OCI-LY1 (cell line): ENCODE results near the gene KANTR.

Experiments used
- H2AFZ ChIP-seq: fragments of 200-600 bp; sonication (generic), shearing (Covaris generic); 2 replicates; pipeline ENCODE4 v1.6.0; 2014; ENCODE audit warnings: antibody characterized with exemption, mild to moderate bottlenecking, low read length
- H3F3A ChIP-seq: fragments of 200-600 bp; sonication (generic), shearing (Covaris generic); 2 replicates; pipeline ENCODE4 v1.6.0; 2014; ENCODE audit warnings: mild to moderate bottlenecking, antibody characterized with exemption, low read length, moderate library complexity; ENCODE audit not compliant: insufficient read depth
- H3K27ac ChIP-seq: fragments of 200-600 bp; sonication (generic); 2 replicates; pipeline ENCODE4 v1.5.1; 2014; ENCODE audit warnings: low read length, mixed run types, mild to moderate bottlenecking, low read depth; ENCODE audit not compliant: poor library complexity, severe bottlenecking
- H3K27me3 ChIP-seq: fragments of 200-600 bp; sonication (generic); 2 replicates; pipeline ENCODE4 v1.6.0; 2014; ENCODE audit warnings: antibody characterized with exemption, mild to moderate bottlenecking, low read length, moderate library complexity; ENCODE audit not compliant: insufficient read depth
- H3K36me3 ChIP-seq: fragments of 200-600 bp; sonication (generic); 2 replicates; pipeline ENCODE4 v1.6.1; 2014; ENCODE audit warnings: mild to moderate bottlenecking, antibody characterized with exemption, low read length, moderate library complexity, mixed read lengths; ENCODE audit not compliant: insufficient read depth
- H3K4me1 ChIP-seq: fragments of 200-600 bp; sonication (generic); 2 replicates; pipeline ENCODE4 v1.5.1; 2014; ENCODE audit warnings: mild to moderate bottlenecking, low read length, moderate library complexity; ENCODE audit not compliant: insufficient read depth, severe bottlenecking
- H3K4me2 ChIP-seq: fragments of 200-600 bp; sonication (generic), shearing (Covaris generic); 2 replicates; pipeline ENCODE4 v1.6.1; 2014; ENCODE audit warnings: low read length
- H3K4me3 ChIP-seq: fragments of 200-600 bp; sonication (generic); 2 replicates; pipeline ENCODE4 v1.5.1; 2014; ENCODE audit warnings: low read length, low read depth, mild to moderate bottlenecking, mixed read lengths; ENCODE audit not compliant: poor library complexity, severe bottlenecking
- H3K79me2 ChIP-seq: fragments of 200-600 bp; shearing (Covaris generic); 2 replicates; pipeline ENCODE4 v1.6.1; 2016; ENCODE audit warnings: mixed run types, low read length, mixed read lengths; ENCODE audit not compliant: insufficient read depth
- H3K9ac ChIP-seq: fragments of 200-600 bp; sonication (generic), shearing (Covaris generic); 2 replicates; pipeline ENCODE4 v1.6.1; 2014; ENCODE audit warnings: mild to moderate bottlenecking, low read length, mixed read lengths
- H3K9me2 ChIP-seq: fragments of 200-600 bp; sonication (generic), shearing (Covaris generic); 2 replicates; pipeline ENCODE4 v1.6.1; 2014; ENCODE audit warnings: low read depth, mild to moderate bottlenecking, low read length, mixed read lengths
- H3K9me3 ChIP-seq: fragments of 200-600 bp; shearing (Covaris generic); 2 replicates; pipeline ENCODE4 v1.6.1; 2014; ENCODE audit warnings: low read length, mixed read lengths
- H4K20me1 ChIP-seq: fragments of 200-600 bp; sonication (generic), shearing (Covaris generic); 2 replicates; pipeline ENCODE4 v1.6.0; 2016; ENCODE audit warnings: mild to moderate bottlenecking, low read length; ENCODE audit not compliant: insufficient read depth
- EZH2 ChIP-seq: fragments of 200-600 bp; sonication (generic), shearing (Covaris generic); IDR thresholded peaks from 2 replicates; pipeline ENCODE4 v1.8.0; 2017; ENCODE audit warnings: borderline replicate concordance, mixed run types, mild to moderate bottlenecking, antibody characterized with exemption, low read length, moderate library complexity, mixed read lengths
- TF ChIP-seq, protein P1 (sequence below): fragments of 200-600 bp; sonication (generic), shearing (Covaris generic); IDR thresholded peaks from 2 replicates; pipeline ENCODE4 v1.5.1; 2017; ENCODE audit warnings: mild to moderate bottlenecking, antibody characterized with exemption, low read length, moderate library complexity, mixed read lengths

The KANTR gene

DNA sequence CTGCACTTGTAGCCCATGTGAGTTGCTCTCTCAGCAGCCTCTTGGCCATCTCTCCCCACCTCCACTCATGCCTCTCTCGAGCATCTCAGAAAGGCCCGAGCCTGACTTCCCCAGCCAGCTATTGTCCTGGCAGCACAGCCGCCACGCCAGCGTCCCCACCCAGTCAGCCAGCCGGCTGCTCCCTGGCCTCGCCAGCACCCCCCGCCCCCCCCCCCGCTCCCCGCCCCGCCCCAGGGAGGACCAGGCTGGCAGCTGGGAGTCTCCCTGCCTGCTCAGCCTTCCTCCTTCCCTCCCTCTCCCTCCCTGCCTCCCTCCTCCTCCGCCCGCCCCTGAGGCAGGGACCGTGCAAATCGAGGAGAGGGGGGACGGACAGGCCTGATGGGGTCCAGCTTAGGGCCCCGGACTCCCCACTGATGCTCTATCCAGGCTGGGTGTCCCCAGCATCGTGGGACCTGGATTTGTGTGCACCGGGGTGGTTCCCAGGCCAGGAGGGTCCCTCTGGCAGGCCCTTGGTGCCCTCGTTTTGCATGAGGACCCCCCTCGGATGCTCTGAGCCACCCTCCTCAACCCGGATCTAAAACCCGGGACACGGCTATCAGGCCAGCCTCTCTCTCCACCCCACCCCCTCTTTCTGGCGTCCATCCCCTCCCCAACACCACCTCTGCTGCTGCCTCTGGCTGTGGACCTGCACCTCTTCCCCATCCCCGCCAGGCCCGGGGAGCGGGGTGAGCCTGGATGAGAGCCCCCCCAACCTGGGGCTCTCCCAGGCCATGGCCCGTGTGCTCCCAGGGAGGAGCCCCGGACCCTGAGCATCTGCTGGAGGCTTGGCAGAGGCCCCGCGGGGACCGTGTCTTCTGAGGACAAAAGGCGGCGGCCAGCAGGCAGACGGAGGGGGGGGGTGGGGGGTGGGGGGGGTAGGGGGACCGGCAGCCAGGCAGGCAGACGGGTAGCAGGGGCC lies 45.5 kb upstream of the KANTR start, which contains the start of gene GPR173:
Gene GPR173 (plus strand): TSS at position 621 of the 958 bp plus-strand sequence. CDS start 27,833 bp downstream, outside the sequence.
- no peak within 1 kb of the TSS for H3K9ac ChIP-seq
- H3K4me1 ChIP-seq = no peaks in the 10 kb centered on the region
- H4K20me1 ChIP-seq = no peaks in the 10 kb centered on the region
- TF ChIP-seq EZH2 = no peak
- TF ChIP-seq, protein P1, sequence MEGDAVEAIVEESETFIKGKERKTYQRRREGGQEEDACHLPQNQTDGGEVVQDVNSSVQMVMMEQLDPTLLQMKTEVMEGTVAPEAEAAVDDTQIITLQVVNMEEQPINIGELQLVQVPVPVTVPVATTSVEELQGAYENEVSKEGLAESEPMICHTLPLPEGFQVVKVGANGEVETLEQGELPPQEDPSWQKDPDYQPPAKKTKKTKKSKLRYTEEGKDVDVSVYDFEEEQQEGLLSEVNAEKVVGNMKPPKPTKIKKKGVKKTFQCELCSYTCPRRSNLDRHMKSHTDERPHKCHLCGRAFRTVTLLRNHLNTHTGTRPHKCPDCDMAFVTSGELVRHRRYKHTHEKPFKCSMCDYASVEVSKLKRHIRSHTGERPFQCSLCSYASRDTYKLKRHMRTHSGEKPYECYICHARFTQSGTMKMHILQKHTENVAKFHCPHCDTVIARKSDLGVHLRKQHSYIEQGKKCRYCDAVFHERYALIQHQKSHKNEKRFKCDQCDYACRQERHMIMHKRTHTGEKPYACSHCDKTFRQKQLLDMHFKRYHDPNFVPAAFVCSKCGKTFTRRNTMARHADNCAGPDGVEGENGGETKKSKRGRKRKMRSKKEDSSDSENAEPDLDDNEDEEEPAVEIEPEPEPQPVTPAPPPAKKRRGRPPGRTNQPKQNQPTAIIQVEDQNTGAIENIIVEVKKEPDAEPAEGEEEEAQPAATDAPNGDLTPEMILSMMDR = no peak
- no peak within 1 kb of the TSS for H3K27ac ChIP-seq
- H3K36me3 ChIP-seq = no peaks in the 10 kb centered on the region
- no peaks in the 10 kb centered on the region for H3K27me3 ChIP-seq
- no peak within 1 kb of the TSS for H2AFZ ChIP-seq
- H3K4me3 ChIP-seq = no peak within 1 kb of the TSS
- H3K79me2 ChIP-seq = no peaks in the 10 kb centered on the region
- no peak within 1 kb of the TSS for H3K4me2 ChIP-seq
- no peaks in the 10 kb centered on the region for H3K9me2 ChIP-seq
- H3F3A ChIP-seq = no peaks in the 10 kb centered on the region
- H3K9me3 ChIP-seq = no peaks in the 10 kb centered on the region

DNA sequence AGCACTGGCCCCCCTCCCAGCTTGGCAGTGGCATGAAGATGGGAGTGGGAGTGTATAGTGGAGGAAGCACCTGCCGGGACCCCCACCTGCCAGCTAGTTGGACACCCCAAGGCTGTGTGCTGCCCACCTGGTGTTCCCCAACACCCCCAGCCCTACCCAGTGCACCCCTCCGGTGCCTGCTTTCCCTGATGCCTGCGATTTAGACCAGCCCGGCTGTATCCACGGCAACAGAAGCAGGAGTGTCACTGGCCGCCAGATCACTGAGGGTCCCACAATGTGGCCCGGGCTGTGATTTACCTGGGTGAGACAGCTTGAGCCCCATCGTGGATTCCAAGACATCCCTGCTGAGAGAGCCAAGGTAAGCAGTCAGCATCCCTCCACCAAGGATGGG lies 44.8 kb upstream of the KANTR start:
- Histone ChIP-seq H3K4me3 (no peak overlapping the region), H2AFZ (no peak overlapping the region), H3K27me3 (no peaks in the 10 kb centered on the region), H3K79me2 (no peaks in the 10 kb centered on the region), H3K4me1 (no peaks in the 10 kb centered on the region), H3K9ac (no peak overlapping the region), H3K9me3 (no peaks in the 10 kb centered on the region), H4K20me1 (no peaks in the 10 kb centered on the region), H3F3A (no peaks in the 10 kb centered on the region), H3K9me2 (no peaks in the 10 kb centered on the region), H3K36me3 (no peaks in the 10 kb centered on the region), H3K4me2 (no peak overlapping the region), H3K27ac (no peak overlapping the region)
- TF ChIP-seq, protein P1 = no peak
- TF ChIP-seq EZH2 = no peak

DNA sequence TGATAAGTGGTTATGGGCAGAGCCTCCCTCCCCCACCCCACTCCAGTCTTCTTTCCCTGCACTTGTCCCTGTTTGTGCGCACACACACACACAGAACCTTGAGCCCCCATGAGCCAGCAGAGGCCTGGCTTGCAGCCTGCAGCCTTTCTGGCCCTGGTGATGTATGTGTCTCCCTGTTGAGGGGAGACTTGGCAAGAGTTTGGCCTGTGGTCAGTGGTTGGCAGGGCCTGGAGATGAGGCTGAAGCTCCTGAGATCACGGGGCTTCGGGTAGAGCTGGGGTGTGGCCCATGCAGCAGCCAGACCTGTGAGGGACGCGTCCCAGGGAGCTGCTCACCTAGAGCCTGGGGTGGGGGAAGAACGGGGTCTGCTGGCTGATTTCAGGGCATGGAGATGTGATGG lies 43.1 kb upstream of the KANTR start:
- Histone ChIP-seq H3K36me3 (no peaks in the 10 kb centered on the region), H3K4me3 (no peak overlapping the region), H4K20me1 (no peaks in the 10 kb centered on the region), H3K9ac (no peak overlapping the region), H3K9me3 (no peaks in the 10 kb centered on the region), H2AFZ (no peak overlapping the region), H3K4me2 (no peak overlapping the region), H3K79me2 (no peaks in the 10 kb centered on the region), H3K27ac (no peak overlapping the region), H3K9me2 (no peaks in the 10 kb centered on the region), H3K27me3 (no peaks in the 10 kb centered on the region), H3F3A (no peaks in the 10 kb centered on the region), H3K4me1 (no peaks in the 10 kb centered on the region)
- TF ChIP-seq EZH2 = no peak
- TF ChIP-seq, protein P1 = no peak
